PFSK-1 (cell line): ENCODE data around the gene PPP1R14B.

ENCODE experiments used
- POLR2AphosphoS5 ChIP-seq: IDR thresholded peaks from 2 replicates; pipeline ENCODE4 v1.6.1; 2012; ENCODE audit warnings: low read depth, mild to moderate bottlenecking, control low read depth, low read length, moderate library complexity
- TAF1 ChIP-seq: IDR thresholded peaks from 2 replicates; pipeline ENCODE4 v1.6.1; 2012; ENCODE audit warnings: low read length, control low read depth, borderline replicate concordance; ENCODE audit not compliant: insufficient read depth
- TF ChIP-seq, protein P1 (sequence below), 2 experiments: IDR thresholded peaks; 2 replicates each; pipeline versions ENCODE4 v1.6.1 to v1.8.0; 2011 to 2012; ENCODE audit warnings: low read depth in 2 of 2, low read length in 2 of 2, control low read depth in 1 of 2, inconsistent platforms in 1 of 2, mild to moderate bottlenecking in 1 of 2, moderate library complexity in 1 of 2; ENCODE audit not compliant: insufficient read depth in 1 of 2

DNA sequence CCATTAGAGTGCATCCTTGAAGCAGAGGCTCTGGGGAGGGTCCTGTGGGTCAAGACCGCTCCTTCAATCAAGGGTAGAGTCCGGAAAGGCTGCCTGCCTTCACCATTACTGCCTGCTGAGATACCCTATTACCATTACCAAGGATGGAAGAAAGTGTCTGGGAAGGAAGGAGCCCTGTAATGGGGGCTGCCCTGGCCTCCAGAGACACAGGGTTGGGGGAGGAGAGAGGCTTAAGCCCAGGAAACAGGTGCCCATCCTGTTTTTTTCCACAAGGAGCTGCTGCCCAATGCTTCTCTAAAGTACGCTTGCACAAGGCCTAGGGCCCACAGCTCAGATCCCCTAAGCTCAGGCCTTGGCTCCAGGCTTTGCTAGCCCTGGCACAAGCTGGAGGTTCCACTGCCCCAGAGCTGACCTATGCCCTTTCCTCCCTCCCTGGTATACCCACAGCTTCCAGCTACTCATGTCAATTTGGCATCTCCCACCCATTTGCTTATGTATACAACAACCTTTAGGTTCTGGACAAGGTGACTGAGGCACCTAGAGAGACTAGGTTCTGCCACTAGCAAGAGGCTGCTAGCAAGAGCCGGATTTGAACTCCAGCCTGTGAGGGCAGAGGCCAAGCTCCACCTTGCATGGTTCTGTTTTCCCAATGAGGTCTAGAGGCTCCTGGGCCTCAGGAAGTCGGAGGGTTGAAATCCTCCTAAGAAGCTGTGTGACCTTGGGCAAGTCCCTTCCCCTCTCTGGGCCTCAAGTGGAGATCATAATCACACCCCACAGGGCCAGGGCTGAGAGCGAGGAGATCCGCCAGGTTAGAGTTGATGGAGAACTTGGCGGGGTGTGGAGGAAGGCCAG lies 3.0 kb upstream of the PPP1R14B start:
- TF ChIP-seq TAF1: no peak
- TF ChIP-seq POLR2AphosphoS5: no peak
- TF ChIP-seq, protein P1, sequence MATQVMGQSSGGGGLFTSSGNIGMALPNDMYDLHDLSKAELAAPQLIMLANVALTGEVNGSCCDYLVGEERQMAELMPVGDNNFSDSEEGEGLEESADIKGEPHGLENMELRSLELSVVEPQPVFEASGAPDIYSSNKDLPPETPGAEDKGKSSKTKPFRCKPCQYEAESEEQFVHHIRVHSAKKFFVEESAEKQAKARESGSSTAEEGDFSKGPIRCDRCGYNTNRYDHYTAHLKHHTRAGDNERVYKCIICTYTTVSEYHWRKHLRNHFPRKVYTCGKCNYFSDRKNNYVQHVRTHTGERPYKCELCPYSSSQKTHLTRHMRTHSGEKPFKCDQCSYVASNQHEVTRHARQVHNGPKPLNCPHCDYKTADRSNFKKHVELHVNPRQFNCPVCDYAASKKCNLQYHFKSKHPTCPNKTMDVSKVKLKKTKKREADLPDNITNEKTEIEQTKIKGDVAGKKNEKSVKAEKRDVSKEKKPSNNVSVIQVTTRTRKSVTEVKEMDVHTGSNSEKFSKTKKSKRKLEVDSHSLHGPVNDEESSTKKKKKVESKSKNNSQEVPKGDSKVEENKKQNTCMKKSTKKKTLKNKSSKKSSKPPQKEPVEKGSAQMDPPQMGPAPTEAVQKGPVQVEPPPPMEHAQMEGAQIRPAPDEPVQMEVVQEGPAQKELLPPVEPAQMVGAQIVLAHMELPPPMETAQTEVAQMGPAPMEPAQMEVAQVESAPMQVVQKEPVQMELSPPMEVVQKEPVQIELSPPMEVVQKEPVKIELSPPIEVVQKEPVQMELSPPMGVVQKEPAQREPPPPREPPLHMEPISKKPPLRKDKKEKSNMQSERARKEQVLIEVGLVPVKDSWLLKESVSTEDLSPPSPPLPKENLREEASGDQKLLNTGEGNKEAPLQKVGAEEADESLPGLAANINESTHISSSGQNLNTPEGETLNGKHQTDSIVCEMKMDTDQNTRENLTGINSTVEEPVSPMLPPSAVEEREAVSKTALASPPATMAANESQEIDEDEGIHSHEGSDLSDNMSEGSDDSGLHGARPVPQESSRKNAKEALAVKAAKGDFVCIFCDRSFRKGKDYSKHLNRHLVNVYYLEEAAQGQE (IDR thresholded peaks at IDR 0.05; ENCODE audit: insufficient read depth in 1 of 2, low read depth in 2 of 2, low read length in 2 of 2): no peak
